NAMALWA (cell line): ENCODE measurements around the gene FLNA.
"Not testable (repeated sequence)": the region's sequence is repeated elsewhere in the genome, so short reads cannot be mapped to it uniquely, and the experiment has no call there.

Source experiments
- DNase-seq: peaks from one replicate; pipeline ENCODE4 v3.0.0-alpha.2; 2015; ENCODE audit warnings: low spot score

Gene FLNA, protein sequence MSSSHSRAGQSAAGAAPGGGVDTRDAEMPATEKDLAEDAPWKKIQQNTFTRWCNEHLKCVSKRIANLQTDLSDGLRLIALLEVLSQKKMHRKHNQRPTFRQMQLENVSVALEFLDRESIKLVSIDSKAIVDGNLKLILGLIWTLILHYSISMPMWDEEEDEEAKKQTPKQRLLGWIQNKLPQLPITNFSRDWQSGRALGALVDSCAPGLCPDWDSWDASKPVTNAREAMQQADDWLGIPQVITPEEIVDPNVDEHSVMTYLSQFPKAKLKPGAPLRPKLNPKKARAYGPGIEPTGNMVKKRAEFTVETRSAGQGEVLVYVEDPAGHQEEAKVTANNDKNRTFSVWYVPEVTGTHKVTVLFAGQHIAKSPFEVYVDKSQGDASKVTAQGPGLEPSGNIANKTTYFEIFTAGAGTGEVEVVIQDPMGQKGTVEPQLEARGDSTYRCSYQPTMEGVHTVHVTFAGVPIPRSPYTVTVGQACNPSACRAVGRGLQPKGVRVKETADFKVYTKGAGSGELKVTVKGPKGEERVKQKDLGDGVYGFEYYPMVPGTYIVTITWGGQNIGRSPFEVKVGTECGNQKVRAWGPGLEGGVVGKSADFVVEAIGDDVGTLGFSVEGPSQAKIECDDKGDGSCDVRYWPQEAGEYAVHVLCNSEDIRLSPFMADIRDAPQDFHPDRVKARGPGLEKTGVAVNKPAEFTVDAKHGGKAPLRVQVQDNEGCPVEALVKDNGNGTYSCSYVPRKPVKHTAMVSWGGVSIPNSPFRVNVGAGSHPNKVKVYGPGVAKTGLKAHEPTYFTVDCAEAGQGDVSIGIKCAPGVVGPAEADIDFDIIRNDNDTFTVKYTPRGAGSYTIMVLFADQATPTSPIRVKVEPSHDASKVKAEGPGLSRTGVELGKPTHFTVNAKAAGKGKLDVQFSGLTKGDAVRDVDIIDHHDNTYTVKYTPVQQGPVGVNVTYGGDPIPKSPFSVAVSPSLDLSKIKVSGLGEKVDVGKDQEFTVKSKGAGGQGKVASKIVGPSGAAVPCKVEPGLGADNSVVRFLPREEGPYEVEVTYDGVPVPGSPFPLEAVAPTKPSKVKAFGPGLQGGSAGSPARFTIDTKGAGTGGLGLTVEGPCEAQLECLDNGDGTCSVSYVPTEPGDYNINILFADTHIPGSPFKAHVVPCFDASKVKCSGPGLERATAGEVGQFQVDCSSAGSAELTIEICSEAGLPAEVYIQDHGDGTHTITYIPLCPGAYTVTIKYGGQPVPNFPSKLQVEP (N-terminal part only)

DNA sequence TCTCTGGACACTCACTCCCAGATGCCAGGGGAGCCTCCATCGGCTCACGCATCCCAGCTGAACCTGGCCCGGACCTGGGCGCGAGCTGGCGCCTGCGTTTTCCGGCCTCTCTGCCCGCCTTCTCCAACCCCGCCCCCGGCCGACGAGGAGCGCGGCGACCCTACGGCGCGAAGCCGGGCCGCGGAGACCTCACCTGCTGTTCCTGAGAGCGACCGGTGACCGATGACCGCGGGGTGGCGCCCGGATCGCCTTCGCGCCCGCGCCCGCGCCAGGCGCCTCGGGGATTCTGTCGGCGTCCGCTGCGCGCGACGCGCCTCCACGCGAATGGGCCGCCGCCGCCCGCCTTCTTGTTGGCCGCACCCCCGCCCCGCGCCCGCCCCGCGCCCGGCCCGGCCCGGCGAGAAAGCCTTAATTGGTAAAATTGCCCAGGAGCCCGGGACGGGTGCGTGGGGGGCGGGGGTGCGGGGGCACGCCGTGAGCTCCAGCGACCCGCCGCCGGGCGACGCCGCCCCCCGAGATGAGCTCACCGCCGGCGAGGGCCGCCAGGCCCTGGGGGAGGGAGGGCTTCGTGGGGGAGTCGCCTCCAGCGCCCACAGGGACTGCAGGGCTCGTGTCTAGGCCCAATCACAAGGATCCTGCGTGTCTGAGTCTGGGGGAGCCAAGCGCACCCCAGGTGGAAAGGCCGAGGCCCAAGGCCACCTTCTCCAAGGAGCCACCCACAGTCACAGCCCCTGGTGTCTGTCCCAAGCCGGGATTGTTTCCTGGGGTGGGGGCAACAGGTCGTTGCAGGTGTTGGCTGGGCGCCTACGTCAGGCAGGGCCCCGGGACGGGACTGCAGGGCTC lies at the start of gene FLNA:
Gene FLNA, minus strand, starts transcription at position 322 of the 843 bp plus-strand sequence. CDS start 3,389 bp downstream, outside the sequence.
- no peak for DNase-seq

DNA sequence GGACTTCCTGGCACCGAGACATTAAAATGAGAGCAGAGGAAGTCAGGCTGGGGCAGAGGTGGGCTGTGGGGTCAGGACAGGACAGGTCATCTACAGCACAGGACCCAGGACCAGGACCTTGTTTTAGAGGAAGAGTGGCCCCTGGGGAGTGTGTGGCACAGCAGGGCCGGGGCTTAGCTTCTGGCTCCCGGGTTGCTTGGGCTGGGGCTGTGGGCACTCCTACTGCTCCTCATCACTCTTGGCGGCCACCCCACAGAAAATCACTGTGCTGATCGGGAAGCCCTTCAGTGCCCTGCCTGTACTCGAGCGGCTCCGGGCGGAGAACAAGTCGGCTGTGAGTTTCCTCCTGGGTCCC lies 45.9 kb upstream of the FLNA start:
- no peak for DNase-seq

DNA sequence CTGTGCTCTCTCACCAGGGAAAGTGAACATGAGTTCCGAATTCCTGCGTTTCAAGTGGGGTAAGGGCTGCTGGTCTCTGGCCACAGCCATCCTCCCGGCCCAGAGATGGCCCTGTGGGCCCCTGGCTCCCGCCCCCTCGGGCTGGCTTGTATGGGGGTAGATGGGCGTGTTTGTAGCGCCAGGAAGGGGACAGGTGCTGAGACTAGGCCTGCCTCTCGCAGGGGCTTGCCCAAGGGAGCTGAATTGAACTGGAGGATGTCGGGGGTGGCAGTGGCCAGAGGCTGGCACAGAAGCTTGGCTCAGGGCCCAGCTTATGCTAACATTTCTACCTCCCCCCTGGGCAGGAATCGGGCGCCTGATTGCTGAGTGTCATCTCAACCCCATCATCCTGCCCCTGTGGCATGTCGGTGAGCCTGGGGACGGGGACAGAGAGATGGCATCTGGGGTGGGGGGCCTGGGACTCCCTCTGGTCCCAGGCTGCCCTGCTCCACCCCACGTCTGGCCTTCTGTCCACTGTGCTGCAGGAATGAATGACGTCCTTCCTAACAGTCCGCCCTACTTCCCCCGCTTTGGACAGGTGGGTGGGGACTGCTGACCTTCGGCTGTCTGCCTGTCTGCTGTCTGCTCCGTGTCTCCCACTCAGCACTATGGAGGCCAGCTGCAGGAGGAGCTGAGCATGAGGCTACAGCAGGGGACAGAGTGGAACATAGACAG lies 45.4 kb upstream of the FLNA start:
- DNase-seq = no peak

DNA sequence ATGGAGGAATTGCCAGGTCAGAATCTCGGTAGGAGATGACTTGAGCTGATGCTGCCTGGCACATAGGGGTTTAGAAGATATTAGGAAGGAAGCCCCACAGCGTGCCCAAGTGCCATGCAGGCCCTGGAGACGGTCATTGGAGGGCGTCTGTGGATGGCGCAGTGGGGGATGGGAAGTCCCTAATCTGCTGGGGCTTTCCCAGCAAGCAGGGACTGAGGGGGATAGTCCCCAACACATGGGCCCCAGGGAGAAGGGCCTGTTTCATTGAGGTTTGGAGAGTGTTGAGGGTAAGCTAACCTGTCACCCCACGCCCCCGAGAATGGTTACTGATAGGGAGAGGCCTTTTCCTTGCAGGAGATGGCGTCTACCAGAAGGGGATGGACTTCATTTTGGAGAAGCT lies 44.8 kb upstream of the FLNA start:
- no peak for DNase-seq

DNA sequence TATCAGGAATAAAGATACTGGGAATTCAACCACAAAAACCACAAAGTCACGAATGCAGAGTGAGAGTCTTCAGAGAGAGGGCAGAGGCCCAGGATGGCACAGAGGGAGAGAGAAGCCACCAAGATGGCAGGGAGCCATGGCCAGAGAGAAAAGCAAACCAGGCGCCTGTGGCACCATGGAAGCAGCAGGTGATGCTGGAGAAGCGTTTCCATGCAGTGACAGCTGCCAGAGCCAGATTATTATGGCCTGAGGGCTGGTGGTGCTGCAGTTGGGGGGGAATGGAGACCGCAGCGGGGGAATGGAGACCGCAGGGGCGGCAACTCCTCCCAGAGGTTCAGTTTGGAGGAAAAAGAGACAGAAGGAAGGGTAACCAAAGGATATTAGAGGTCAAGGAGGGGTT lies 42.7 kb upstream of the FLNA start:
- no peak for DNase-seq

DNA sequence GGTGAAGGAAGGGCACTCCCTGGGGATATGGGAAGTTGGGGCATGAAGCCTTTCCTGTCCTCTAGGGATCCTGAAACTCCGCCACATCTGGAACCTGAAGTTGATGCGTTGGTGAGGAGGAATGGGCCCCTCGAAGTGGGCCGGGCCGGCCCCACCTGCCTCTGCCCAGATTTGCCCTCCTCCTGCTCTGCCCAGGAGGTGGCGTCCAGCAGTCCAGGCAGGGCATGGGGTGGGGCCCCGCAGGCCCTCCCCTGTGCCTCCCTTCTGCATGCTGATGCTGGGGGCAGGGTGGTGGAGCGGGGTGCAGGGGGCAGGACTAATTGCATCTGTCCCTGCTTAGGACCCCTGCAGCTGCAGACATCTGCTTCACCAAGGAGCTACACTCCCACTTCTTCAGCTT lies 38.7 kb upstream of the FLNA start:
- no peak for DNase-seq

DNA sequence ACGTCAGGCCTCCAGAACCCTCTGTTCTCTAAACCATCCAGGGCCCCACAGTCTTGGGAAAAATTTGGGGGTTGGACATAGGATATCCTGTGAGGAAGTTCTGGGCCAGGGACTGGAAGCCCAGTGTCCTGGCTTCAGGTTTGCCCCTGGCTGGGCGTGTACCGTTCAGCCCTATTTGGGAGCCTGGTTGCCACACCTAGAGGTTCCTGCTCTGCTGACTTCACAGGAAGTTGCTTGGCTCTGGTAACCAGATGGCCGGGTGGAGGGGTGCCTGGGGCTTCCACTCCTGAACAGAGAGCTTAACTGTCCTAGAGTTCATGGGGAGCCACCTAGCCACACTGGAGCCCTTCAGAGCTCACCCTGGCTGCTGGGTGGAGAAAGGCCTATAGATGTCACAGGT lies 38.0 kb upstream of the FLNA start:
- DNase-seq = peak; percentile 46

DNA sequence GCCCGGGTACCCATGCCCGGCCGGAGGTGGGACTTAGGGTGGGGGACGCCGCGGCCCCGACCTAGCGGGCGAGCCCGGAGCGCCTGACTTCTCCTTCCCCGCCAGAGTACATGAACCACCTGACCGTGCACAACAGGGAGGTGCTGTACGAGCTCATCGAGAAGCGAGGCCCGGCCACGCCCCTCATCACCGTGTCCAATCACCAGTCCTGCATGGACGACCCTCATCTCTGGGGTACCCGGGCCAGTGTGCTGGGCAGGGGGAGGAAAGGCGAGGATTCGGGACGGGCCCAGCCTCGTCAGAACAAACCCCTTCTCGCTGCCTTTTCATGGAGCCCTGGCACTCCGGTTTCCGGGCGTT lies 37.5 kb upstream of the FLNA start:
- DNase-seq = peak; percentile 54

DNA sequence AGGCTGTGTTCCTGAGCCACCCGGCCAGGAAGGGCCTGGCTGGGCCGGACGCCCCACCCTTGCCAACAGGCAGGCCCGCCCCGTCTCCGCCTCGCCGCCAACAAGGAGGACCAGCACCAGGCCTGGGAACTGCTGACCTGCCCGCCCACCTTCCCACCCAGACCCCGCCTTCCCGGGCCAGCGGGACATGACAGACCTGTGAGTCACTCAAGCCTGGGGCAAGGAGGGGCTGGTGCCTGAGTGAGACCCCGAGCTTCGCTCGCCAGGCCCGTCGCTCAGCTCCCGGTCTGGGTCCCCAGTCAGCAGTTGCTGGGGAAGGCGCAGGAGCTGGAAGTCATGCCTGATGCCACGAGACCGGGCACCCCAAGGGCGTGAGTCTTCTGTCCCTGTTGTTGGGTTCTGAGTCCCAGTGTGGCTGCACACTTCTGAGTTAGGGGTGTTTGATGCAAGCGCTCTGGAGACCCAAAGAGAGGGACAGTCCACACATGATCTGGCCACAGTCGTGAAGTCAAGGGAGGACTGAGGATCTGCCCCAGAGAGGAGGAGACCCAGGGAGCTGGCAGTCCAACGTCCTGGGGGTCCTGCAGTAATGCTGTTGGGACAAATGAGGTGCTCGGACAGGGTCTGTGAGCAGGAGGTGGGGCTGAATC lies 34.9 kb upstream of the FLNA start, which contains the start of gene DNASE1L1:
Gene DNASE1L1, minus strand, starts transcription at position 33 of the 650 bp plus-strand sequence. CDS start 3,686 bp downstream, outside the sequence.
- no peak for DNase-seq

DNA sequence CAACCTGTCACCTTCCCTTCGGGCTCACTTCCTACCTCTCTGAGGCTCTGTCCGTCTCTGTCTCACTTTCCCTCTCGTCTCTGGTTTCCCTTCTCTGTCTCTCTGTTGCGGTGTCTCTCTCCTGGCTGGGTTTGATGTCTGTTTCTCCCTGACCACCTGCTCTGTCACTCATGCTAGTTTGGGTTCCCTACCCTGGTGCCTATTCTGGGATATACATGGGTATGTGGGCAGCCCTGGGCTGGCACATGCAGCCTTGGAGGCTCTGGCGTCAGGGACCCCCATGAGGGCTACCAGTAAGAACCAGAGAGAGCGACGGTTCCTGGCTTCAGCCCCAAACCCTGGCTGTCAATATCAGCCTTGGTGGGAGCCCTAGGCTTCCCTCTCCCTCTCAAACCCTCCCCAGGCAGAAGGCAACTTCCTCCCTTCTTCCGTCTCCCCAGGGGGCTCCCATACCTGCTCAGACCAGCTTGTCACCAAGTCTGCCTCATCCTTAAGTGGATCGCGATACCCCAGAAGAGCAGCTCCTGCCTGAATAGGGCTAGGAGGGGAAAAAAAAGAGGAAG lies 34.3 kb upstream of the FLNA start:
- no peak for DNase-seq

DNA sequence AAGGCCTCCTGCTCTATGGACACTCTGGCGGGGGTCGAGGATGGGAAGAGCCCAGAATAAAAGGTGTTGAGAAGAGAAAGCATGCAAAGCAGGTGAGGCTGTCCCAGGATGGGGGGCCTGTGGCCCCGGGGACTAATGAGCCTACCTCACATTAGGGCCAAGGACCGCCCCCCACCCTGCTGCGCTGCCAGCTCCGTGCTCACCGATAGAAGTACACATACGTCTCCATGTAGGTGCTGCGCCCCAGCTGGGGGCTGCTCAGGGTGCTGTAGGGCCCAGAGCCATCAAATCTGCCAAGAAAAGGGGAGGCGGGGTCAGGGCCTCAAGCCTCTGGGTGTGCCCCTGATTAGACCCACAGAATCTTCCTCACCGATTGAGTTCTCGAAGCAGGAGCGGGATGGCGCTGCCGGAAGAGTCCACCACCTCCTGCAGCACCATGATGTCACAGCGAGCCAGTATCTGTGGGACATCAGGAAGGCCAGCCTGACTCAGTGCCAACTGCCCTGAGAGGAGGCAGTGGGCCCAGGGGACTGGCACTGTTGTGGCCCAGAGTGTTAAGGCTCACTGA lies 30.3 kb upstream of the FLNA start:
- no peak for DNase-seq

DNA sequence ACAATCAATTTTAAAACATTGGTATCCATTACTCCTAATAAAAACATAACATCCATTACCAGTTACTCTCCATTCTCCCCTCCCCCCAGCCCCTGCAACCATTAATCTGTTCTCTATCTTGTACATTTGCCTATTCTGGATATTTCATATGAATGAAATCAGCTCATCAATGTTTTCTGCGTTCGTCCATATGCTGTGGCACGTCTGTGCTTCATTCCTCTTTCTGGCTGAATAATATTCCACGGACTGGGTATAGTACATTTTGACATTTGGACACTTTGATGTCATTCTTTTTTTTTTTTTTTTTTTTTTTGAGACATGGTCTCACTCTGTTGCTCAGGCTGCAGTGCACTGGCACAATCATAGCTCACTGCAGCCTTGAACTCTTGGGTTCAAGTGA lies 29.4 kb upstream of the FLNA start:
- DNase-seq = no peak

DNA sequence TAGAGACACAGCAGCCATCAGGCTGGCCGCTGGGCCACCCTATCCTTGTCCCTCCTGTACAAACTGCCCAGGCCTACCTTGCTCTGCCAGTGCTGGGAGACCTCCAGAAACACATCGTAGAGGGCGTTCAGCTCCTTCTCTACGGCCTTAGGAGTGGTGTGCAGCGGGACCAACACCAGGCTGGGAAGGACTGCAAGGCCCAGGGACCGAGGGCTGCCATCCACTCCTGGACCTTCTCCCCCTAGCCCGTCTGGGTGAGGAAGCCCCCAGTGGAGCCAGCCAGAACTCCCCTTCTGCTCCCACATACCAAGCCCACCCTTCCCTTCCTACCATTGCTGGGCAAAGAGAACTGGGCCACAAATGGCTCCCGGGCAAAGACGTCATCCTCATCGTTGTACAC lies 28.8 kb upstream of the FLNA start:
- DNase-seq = no peak

DNA sequence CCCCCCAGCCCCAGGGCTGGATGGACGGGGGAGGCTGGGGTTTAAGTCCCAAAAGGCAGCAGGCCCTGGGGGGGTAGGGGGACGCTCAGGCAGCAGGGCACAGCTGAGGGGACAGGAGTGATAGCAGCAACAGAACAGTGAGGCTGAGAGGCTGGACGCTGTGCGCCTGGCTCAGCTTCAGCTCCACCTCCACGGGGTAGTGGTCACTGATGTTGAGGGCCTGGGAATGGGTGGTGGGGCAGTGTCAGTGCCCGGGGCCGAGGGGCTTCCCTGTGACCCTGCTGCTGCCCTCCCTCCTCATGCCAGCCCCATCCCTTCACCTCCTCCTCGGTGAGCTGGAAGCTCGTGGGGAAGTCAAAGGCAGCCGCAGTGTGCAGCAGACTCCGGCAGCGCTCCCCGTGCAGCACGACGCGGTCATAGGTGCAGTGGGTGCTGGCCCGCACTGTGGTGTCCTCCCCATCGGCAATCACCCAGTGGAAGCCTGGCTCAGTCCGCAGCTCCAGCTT lies 28.2 kb upstream of the FLNA start:
- no peak for DNase-seq

DNA sequence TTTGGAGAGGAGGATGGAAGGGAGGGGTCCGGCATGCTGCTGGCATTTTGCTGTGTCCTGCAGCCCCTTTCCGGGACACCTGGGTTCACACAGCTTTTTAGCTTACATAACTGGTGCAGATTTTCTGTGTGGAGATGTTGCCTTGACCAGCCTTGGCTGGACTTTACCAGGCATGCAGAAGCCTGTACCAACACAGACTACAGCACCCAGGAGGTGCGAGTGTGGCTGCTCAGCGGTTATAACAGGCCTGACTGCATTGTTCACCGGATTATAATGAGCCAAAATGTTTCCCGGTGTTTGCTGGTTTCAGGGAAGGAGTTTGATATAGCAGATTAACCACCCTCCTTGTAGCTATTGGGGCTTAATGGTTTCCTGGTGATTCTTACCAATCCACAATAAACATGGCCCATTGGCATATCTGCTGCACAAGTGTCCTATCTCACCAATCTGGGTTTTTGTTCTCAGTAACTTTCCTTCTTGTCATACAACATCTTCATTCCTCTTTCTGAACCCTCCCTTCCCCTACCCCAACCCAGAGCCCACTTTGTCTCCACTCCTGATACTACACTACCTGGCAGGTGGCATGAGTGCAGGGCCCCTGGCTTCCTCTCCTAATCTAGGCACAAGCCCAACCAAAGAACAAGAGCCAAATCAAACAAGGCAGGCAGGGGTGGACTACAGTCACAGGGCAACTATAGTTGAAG lies 27.6 kb upstream of the FLNA start:
- DNase-seq = peak; percentile 42

DNA sequence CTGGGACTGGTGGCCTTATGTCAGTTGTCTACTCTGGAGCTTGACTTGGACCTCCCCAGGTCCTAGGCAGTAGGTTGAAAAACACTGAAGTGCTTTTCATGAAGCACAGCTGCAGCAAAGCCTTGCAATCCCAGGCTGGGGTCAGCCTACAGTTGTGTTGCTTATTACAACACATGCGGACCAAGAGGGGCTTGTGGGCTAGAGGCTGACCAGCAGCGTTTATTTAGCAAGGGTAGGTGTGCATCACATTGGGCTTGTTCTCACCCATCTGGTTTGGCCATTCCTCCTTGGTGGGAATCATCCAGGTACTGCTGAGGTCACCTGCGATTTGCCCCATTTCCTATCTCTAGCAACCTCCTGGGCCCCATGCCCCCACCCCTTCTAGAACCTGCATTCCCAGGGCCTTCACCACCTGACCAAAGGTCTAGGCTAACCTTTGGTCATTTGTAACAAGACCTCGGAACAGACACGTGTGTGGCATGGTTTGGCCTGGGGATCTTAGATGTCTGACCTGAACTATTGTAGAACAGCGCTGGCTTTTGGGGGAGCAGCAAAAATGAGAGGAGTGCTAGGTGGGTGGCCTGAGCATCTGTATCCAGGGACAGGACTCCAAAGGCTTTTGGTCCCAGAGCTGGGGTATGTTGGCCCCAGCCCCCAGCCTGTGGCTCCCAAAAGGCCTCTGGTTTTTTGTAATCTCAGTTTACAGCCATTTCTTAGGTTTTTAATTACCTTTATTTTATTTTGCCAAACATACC lies 26.8 kb upstream of the FLNA start:
- DNase-seq = peak; percentile 68

DNA sequence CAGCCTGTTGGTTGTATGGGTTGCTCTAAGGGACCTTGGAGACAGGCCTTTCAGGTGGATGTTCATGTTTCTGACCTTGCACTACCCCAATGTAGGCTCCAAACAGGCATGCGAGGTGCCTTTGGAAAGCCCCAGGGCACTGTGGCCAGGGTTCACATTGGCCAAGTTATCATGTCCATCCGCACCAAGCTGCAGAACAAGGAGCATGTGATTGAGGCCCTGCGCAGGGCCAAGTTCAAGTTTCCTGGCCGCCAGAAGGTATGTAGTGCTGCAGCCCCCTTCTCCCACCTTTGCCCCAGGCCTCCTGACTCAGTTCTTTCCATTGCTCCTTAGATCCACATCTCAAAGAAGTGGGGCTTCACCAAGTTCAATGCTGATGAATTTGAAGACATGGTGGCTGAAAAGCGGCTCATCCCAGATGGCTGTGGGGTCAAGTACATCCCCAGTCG lies 26.0 kb upstream of the FLNA start:
- DNase-seq = not testable (repeated sequence)
